ENCODE measurements around the gene LRRC10B.

LRRC10B gene

DNA sequence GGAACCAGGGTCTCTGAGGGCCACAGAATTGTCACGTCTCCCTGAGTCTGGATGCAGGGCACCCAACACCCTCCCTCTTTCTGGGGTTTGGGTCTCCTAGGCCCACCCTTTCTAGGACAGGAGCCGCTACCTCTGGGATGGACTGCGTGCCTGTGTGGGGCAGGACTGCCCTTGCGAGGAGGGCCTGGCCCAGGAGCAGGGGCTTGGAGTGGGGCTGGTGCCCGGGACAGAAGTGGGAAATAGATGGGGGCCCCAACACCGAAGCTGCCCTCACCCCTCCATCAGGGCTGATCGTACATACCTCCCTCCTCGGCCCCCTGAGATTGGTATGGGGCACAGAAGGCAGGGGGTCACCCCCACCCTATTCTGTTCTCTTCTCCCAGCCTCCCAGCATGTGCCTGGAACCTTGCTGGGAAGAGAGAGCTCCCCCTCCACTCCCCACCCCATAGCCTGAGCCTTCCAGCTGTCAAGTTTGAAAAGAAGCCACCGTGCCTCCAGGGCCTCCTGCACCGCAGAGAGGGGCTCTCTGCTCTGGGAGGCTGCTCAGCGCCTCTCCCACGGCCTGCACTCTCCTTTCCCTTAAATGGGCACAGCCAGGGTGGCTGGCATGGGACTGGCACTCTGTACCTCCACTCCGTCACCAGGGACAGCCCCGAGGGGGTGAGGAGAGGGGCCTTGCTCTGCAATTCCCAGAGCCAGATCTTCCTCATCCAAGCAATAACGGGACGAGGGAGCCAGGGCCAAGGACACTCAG lies 1.8 kb downstream of the LRRC10B start:
- no peak for DNase-seq

DNA sequence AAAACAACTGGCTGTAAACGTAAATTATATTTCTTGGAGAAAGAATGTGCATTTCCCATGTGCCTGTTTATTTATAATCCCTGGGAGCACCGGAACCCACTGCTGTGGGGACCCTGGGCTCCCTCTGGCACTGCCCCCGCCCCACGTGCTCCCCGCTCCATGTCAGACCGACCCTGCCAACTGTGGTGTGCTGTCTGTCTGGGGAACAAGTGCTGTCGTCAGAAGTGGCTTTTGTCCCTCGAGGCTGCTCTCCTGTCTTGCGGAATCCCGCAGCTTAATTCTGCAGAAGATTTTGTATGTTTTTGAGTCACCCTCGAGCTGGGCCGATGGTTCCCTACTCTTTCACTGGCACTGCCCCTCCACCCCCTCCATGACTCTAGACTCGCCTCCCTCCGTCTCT lies 2.4 kb downstream of the LRRC10B start:
- DNase-seq: no peak

DNA sequence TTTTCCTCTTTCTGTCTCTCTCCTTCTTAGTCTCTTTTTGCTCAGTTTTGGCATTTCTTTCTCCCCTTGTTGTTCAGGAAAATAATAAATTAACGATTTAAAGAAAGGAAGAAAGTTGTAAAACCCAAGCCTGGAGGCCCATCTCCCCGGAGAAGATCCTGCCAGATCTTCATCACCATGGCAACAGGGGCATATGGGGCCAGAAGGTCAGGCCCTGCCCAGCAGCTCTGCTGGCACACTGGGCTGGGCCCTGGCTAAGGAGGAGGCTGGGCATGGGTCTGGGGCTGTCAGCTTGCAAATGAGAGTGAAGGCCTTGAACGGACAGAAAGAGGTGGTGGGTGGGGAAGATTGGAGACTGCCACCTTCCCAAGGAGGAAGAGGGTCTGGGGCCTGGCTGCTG lies 2.8 kb downstream of the LRRC10B start:
- no peak for DNase-seq

DNA sequence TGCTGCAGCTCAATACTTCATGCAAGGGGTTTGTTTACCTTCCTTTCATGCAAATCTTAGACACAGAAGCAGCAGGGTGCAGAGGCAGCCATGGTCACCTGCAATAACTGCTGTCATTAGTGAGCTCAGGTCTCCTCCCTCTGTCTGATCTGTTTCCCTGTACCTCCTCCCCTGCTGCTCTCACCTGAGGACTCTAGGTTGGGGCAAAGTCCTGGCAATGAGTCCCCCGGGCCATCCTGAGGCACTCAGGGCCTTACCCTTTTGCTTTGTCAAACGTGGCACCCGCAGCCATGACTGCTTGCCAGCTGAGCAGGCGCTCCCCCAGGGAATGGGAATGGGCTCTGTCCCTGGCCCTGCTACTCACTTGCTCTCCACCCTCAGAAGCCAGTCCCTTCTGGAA lies 3.9 kb downstream of the LRRC10B start:
- peak; percentile 64 for DNase-seq

DNA sequence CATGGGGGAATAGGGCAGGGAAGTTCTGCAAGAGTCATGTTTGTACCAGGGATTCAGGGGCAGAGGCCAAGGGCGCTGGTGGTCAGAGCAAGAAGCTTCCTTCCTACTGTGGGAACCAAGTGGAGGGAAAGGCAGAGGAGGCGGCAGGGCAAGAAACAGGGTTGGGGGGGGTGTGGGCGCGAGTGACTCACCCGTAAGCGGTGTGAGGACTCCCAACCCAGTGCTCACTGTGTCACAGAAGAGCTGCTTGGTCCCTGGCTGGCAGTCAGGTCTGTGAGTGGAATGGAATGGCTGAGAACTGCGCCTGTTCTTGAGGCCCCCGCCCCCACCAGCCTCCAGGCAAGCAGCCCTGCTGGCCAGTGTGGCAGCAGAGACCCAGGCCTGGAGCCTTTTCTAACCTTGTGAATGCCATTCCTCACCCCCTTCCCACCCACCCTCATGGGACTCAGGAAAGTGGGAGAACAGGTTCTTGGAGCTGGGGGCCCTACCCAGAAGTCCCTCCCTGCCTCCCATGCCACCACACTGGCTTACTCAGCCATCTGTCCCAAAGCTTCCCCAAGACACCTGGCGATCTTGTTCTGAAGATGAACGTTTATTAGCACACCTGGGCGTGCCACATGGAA lies 4.7 kb downstream of the LRRC10B start:
- no peak for DNase-seq

DNA sequence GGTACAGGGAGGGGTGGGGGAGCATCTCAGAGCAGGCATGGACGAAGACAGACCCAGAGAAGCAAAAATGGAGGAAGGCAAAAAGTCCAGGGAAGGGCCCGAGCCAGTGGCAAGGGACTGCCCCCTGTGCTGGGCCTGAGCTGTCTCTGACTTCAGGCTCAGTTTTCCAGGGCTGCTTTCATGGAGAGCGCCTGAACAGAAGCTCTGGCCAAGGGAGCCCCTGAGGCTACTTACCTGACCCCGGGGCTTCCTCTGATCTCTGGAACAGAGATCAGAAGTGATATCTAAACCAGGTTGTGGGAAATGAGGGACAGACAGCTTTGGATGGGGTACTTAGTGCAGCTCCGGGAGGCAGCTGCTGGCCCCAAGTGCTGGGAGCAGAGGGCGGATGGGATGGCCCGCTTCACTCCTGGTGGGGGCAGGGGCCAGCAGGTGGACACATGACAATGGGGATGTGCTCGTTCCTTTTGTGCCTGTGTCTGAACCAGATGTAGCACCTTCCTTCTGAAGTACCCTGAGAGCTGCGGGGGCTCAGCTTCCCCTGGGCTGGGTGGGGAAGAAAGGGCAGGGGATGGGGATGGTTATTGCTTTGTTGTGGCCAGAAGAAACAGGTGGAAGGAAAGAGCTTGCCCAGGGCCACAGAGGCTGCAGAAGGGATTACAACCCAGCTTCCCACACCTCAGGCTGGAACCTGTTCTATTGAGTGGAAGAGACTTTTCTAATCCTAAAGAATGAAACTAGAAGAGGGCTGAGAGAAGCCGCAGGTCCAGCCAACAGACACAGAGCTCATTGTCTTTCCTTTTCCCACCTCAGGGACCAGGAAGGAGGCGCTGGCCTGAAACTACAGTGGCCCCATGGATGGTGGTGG lies 5.7 kb downstream of the LRRC10B start:
- no peak for DNase-seq

DNA sequence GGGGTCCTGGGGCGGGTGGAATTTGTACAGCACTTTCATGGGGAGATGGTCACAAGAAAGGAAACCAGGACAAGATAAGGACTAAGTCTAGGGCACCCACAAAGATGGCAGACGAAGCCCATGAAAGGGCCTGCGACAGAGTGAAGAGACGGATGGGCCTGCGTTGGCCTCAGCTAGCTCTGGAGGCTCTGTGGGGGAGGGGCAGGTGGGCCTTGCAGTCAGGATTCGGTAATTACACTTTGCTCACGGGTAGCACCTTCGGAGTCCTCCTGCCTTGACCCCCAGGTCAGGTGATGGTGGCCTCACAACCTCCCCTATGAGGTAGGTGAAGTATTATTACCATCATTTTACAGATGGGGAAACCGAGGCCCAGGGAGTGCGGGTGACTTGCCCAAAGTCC lies 7.1 kb downstream of the LRRC10B start:
- DNase-seq: no peak

DNA sequence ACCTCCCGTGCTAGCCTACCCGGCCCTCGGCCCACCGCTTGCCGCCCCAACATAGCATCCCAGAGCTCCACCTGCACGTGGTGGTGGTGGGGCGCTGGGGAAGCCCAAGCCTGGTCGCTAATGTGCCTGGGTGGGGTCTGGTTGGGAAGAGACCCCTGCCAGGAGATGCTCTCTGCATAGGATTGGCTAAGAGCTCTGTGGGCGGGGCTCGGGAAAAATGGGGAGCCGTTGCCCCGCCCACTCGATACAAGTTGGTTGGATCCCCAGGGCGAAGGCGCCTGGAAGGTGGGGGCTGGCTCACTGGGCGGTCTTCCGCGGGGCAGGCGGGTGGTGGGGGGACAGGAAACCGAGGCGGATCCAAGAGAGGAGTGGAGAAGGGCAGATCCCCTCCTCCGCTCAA lies 7.6 kb downstream of the LRRC10B start:
- DNase-seq: no peak

DNA sequence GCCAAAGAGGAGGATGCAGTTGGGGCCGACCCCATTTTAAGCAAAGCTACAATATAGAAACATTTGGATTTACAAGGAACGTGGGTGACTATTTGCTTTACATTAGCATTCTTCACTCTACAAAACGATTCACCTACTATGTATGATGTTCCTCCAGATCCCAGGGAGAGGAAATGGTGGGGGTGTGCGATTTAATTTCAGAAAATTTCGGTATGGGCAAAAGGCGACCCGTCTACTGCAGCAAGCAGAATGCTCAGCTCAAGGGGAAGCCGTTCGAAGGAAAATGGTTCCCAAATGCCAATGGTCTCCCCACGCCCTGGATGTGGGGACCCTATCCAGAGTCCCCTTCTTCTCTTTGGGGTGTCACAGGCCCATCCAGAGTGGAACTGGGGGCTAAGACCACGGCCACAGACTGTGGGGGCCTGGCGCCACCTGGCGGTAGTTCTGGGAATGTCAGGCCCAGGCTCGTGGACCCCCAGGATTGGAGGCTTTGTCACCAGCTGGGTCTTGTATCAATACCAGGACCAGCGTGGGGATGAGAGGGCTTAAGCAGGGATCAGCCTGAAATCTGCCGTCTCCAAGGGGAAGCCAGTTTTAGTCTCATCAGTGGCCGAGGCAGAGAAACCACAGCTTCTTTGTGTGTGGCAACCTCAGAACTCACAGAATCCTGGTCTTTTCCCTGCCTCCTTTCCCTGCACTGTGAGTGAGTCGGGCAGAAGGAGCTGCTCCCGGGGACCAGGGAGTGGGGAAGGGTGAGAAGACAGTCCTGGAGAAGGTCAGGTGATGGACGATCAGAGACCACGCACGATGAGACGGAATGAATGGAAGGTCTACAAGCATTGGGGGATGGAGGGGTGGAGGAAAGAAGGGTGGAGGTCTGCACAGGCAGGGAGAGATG lies 8.4 kb downstream of the LRRC10B start:
- no peak for DNase-seq

DNA sequence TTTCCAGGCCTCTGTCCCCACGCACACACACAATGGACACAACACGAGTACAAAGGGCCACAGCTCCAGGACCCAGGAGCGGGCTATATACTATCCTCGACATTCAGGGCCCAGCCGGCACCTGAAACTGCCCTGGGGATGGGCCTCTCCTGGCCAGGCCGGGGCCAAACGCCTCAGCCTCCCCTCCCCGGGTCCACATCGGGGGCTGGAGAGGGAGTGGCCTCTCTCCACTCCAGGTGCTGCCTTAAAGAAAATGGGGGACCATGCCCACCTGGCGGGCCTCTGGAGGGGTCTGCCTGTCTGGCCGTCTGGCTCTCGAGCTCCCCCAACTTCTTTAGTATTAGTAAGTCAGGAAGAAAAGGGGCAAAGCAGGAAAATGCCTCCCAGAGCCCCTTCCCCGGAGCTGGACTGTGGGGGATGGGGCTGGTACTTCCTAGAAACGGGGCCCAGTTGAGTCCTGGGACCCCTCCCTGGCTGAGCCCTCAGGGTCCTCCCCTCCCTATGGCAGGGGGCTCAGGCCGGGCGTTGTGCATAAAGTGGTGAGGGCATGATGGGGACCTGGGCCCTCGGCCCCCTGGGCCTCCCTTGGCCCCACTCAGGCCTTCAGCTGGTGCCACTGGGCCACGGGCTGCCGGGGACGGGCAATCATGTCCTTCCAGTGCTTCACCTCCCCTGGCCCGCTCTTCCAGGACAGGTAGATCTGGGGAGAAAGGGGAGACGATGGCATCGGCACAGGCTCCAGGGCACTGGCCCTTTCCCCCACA lies 9.7 kb downstream of the LRRC10B start:
- DNase-seq: no peak

DNA sequence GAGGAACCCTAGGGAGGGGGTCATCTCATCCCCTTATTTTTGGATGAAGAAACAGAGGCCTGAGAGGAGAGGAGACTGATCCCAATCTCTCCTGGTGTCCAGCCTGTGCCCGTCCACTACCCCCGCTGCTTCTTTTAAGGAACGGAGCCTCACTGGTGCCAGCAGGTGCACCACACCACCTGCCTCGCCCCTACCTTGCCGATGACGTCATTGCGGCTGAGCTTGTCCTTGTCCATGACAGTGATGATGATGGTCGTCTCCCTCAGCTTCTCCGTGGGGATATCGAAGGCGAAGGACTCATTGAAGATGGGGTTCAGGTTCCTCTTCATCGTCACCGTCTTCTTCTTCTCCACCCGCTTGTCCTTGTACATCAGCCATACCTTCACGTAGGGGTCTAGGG lies 14.3 kb downstream of the LRRC10B start:
- DNase-seq: no peak

DNA sequence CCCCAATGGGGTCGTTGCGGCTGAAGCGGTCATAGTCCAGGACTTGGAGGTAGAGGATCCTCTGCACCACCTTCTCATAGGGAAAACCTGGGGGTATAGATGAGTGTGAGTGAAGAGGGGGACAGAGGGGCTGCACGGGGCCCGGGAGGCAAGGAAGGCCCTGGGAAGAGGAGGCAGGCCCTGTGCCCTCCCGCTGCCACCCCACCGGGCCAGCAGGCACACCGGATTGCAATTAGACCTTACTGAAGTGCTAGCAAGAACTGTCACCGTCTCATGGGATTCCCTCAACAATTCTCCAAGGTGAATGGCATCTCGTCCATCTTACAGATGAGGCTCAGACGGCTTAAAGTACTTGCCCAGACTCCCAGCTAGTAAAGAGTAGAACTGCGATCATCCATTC lies 15.9 kb downstream of the LRRC10B start:
- no peak for DNase-seq

DNA sequence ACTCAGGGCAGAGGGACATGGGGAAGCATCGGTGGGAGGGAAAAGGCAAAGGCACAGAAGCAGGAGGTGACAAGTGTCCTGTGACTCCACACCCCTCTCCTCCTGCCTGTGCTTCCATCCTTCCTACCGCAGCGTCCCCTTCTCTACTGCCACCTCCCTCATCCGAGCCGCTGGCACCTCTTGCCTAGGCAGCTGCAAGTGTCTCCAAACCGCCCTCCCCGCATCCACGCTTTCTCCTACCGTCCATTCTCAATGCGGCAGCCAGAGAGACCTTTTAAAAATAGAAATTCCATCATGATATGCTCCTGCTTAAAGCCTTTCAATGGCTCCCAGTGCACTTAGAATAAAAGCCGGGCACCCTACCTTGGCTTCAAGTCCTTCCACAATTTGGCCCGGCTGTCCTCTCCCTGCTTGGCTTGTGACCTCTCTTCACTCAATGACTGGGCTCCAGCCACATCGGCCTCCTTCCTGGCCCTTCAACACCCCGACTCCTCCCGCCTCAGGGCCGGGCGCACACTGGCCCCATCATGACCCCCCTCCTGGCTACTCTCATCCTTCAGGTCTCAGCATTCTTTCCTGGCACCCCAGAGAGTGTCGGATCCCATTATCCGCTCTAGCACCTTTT lies 16.5 kb downstream of the LRRC10B start:
- DNase-seq: no peak

DNA sequence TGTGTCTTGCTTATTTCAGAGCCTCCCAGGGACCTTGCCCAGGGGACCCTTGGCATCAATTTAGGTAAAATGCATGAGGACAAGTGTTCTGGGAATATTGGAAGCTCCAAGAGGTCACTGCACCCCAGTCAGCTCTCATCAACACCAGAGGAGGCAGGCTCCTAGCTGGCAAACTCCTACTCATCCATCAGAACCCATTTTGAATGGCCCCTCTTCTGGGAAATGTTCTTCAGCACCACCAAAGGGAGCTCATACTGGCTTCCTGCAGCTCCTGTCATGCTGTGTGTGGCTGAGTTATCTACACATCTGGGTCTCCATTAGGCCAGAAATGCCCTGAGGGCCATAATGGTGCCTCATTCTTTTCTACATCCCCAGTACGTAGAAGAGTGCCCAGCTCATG lies 17.7 kb downstream of the LRRC10B start:
- DNase-seq: no peak

DNA sequence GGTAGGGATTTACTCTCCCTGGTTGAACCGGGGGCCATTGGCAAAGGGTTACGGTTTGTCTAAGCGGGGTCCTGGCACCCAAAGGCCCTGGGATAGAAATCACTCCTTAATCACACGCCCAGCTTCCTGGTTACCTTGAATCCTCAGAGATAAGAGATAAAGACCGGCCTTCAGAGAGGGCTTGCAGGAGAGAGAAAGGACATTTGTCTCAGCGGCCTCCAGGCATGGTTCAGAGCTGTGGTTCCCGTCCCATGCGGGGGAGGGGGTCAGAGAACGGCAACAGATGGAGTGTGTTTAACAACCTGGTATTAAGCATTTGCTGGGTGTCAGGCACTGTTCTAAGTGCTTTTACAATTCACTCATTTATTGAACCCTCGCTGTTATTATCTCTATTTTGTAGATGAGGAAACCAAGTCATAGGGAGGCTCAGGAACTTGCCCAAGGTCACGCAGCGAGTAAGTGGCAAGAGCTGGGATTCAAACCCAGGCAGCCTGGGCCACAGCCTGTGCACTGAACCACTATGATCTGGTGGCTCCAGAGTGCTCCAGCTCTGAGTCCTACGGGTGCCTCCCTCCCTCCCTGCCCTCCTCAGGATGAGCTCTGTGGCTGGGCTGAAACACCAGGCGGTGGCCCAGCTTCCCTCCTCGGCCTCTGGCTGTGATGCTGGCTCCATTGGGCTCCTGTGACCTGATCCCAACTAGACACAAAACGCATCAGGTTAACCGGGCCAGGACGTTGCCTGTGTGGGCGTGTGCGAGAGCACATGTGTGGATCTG lies 18.6 kb downstream of the LRRC10B start:
- DNase-seq: no peak

DNA sequence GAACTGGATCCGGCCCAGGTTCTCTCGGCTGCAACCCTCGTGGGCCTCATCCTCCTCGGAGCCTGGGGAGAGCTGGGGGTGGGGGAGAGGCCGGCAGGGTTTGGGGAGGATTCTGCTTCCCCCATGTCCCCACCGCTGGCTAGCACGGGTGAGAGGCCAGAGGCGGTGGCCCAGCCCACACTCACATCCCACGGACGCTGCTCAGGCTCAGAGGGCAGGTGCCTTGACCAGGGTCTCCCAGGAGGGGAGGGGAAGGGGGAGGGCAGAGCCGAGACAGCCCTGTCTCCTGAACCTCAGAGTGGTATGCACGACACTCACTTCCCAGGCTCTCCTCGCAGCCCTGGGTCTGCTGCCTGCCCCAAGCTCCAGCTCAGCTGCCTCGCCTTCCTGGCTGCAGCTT lies 19.6 kb downstream of the LRRC10B start:
- DNase-seq: no peak

DNA sequence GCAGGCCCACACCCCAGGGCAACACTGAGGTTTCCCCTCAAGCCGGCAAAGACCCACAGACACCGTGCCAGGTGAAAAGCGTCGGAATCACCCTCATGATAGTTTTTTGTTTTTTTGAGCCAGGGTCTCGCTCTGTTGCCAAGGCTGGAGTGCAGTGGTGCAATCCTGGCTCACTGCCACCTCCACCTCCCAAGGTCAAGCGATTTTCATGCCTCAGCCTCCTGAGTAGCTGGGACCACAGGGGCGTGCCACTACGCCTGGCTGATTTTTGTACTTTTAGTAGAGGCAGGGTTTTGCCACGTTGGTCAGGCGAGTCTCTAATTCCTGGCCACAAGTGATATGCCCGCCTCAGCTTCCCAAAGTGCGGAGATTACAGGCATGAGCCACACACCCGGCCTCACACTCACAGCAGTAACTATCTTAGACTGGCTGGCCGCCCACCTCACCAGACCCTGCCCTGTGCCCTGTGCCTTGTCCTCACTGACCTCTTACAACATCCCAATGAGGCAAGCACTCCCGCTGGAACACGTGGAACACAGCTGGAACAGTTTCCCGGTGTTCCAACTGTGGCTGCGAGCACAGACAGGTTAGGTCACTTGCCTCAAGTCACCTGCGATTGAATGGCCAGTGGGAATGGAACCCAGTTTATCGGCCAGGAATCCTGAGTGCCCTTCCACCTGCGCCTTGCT lies 21.1 kb downstream of the LRRC10B start:
- DNase-seq: no peak

DNA sequence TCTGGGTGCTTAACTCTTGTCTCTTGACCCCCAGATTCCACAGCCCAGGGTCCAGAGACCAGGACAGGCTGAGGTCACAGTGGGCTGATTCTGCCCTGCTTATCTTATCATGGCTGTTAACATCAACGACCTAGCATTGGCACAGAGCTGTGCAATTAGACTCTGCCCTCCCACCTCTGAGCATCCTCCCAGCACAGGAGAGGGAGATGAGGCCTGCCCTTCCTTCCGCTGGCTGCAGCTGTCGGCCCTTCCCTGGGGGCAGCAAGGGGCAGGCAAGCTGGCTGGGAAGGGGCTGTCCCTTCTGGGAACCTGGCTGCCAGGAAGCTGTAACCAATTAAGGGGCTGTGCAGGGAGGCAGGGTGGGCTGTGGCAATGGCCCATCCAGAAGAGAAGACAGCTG lies 22.5 kb downstream of the LRRC10B start:
- DNase-seq: no peak

DNA sequence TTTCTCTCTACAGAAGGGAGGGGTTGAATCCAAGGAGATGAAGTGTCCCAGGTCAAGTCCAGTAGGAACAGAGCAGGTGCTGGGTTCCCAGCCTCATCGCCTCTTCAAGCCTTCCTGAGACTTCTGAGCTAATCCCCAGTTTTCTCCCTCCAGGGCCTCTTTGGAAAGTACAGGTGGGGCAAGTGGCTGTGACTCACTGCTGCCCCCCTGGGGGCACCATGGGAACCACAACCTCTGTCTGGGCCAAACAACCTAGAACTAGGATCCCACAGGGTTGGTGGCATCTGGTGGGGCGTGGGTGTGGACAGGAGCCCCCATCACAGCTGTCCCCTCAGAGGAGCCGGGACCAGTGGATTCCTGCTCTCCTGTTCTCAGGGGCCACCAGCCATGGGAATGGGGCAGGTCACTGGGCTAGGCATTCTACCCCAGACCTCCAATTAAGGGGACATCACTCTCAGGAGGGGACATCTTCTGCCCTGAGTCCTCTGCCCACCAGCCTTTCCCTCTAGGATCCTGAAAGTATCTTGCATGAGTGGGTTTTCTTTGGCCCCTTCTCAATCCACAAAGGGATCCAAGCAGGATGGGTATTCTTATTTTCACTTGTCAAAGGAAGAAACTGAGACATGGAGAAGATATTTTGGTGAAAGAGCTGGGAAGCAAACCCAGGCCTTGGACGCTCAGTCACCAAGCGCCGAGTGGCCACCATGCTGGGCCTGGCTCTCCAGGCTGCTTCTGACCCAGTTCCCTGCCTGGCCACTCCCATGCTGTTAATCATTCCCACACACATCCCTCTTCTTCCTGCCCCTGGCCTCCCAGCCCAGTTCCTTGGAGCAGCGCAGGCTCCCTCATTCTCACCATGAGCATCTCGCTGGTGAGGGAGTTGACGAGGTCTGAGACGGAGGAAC lies 23.8 kb downstream of the LRRC10B start:
- DNase-seq: peak; percentile 70
